Measurements from ENCODE around the gene RAB6B. TPM values are rescaled to one million over a fixed set of nuclear protein-coding genes. Genes with fewer than 3 reads are reported as not detected.

Gene RAB6B
- total and polyA plus RNA-seq, 2 experiments from 2014 or later, result 2.6 to 9.1 TPM

DNA sequence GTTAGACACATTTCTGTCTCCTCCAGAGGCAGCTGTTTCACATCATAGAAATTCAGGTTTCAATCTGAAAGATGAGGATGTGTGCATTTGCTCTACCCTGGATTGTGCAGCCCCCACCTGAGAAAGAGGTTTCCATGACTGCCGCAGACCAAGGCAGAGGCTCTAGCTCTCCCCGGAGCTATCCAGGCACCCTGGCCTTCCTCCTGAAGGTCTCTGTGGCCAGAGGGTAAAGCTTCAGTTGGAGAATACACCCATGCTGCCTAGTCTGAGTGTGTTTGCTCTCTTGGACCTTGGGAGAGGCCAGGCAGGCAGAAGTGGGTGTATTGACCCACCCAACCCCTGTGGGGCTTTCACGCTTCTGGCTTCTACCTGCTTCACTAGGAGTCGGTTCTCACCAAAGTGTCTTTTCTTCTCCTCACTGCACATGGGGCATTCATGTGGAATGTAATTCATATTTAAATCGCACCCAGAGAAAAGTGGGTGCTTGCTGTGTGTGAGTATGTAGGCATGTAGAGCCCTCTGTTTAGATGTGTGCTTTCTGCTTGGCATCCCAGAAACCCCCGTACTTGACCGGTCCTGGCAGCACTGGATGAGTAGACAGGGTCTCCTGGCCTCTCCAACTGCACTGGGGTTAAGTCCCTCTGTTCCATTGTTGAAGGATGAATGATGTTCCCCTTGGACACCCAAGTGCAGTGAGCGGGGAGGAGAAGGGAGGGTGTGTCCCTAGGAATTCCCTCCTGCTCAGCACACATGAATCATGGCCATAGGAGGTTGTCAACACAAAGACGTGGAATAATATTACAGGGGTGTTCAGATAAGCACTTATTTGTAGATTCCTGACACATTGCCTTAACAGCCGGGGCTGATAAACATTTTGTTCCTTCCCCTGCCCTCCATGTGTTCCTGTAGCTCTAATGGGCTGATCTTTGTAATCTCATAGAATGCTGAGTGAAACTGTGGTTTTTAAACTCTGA is 20.3 kb upstream of the RAB6B start:
- Histone ChIP-seq H3K27me3 (no peaks in the 10 kb centered on the region), H3K9me2 (replicated peaks; ENCODE audit: insufficient read depth) (no peaks in the 10 kb centered on the region), H3K4me3 (no peak overlapping the region), H3K36me3 (replicated peaks; ENCODE audit: insufficient read depth, low read depth) (no peaks in the 10 kb centered on the region), H2AFZ (no peak overlapping the region), H4K20me1 (ENCODE audit: insufficient read depth, poor library complexity, severe bottlenecking) (no peaks in the 10 kb centered on the region), H3K9me3 (ENCODE audit: low read depth) (no peaks in the 10 kb centered on the region), H3K4me2 (no peak overlapping the region), H3K27ac (no peak overlapping the region), H3K79me2 (no peaks in the 10 kb centered on the region), H3K4me1 (ENCODE audit: insufficient read depth) (no peaks in the 10 kb centered on the region)
- WGBS (ENCODE audit: low lambda C conversion rate, missing lambda C conversion rate), result 71% methylated on average over 10 of the region's 10 CpGs
- TF ChIP-seq EZH2 (IDR thresholded peaks at IDR 0.05; ENCODE audit: borderline replicate concordance) (no peak), EZH2phosphoT487 (IDR thresholded peaks at IDR 0.05; ENCODE audit: low read depth, severe bottlenecking, unreplicated experiment) (no peak)
- TF ChIP-seq, protein P1, sequence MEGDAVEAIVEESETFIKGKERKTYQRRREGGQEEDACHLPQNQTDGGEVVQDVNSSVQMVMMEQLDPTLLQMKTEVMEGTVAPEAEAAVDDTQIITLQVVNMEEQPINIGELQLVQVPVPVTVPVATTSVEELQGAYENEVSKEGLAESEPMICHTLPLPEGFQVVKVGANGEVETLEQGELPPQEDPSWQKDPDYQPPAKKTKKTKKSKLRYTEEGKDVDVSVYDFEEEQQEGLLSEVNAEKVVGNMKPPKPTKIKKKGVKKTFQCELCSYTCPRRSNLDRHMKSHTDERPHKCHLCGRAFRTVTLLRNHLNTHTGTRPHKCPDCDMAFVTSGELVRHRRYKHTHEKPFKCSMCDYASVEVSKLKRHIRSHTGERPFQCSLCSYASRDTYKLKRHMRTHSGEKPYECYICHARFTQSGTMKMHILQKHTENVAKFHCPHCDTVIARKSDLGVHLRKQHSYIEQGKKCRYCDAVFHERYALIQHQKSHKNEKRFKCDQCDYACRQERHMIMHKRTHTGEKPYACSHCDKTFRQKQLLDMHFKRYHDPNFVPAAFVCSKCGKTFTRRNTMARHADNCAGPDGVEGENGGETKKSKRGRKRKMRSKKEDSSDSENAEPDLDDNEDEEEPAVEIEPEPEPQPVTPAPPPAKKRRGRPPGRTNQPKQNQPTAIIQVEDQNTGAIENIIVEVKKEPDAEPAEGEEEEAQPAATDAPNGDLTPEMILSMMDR (IDR thresholded peaks at IDR 0.05; ENCODE audit: poor library complexity), result no peak
- DNase-seq (ENCODE audit: low spot score), result peak; percentile 43

DNA sequence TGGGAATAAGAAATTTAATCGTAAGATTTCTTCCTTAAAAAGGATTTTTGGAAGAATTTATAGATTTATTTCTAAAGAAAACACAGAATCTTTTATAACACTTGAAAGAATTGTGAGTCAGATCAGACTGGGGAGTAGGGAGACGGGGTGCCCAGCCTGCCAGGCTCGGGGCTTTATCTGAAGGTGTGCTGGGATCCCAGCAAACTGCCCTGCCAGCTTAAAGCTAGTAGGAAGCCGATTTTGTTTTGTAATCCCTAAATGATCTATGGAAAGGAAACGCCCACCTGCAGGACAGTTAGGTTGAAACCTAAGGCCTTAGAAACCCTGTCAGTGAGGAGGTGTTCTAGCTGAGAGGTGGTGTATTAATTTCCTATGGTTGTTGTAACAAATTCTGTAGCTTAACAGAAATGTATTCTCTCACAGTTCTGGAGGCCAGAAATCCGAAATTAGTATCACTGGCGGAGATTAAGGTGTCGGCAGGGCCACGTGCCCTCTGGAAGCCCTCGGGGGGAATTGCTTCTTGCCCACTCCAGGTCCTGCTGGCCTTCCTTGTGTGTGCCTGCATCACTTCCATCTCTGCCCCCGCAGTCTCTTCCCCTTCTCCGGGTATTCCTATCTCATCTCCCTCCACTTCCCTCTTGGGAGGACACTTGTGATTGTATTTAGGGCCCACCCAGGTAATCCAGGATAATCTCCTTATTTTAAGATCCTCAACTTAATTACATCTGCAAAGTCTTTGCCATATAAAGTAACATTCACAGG is 19.3 kb upstream of the RAB6B start:
- no peak for DNase-seq (ENCODE audit: low spot score)
- Histone ChIP-seq H3K36me3 (replicated peaks; ENCODE audit: insufficient read depth, low read depth) (no peaks in the 10 kb centered on the region), H3K79me2 (no peaks in the 10 kb centered on the region), H2AFZ (no peak overlapping the region), H3K27me3 (no peaks in the 10 kb centered on the region), H4K20me1 (ENCODE audit: insufficient read depth, poor library complexity, severe bottlenecking) (no peaks in the 10 kb centered on the region), H3K4me3 (no peak overlapping the region), H3K4me1 (ENCODE audit: insufficient read depth) (no peaks in the 10 kb centered on the region), H3K4me2 (no peak overlapping the region), H3K9me2 (replicated peaks; ENCODE audit: insufficient read depth) (no peaks in the 10 kb centered on the region), H3K9me3 (ENCODE audit: low read depth) (no peaks in the 10 kb centered on the region), H3K27ac (no peak overlapping the region)
- TF ChIP-seq, protein P1 (IDR thresholded peaks at IDR 0.05; ENCODE audit: poor library complexity), result no peak
- TF ChIP-seq EZH2phosphoT487 (IDR thresholded peaks at IDR 0.05; ENCODE audit: low read depth, severe bottlenecking, unreplicated experiment) (no peak), EZH2 (IDR thresholded peaks at IDR 0.05; ENCODE audit: borderline replicate concordance) (no peak)
- 86% methylated on average over 12 of the region's 12 CpGs for WGBS (ENCODE audit: low lambda C conversion rate, missing lambda C conversion rate)

DNA sequence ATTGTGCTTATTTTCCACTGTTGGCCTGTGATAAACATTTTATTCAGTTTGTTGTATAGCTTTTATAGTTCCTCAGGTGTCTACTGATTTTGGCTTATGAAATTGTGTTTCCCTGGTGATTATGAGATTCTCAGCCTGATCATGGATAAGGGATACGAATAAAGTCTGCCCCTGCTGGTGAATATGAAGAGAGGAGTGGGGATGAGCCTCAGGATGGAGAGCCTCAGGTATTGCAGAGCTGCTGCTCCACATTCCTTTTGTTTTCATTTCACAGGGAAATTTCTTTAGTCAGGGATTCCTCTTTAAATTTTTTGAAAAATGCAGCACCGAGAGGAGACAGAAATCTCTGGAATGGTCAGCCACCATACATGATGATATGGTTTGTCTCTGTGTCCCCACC is 14.7 kb upstream of the RAB6B start:
- no peaks in the 10 kb centered on the region for H3K27me3 ChIP-seq
- no peak overlapping the region for H2AFZ ChIP-seq
- no peak overlapping the region for H3K4me3 ChIP-seq
- no peaks in the 10 kb centered on the region for H3K4me1 ChIP-seq (ENCODE audit: insufficient read depth)
- H3K4me2 ChIP-seq, result no peak overlapping the region
- no peaks in the 10 kb centered on the region for H4K20me1 ChIP-seq (ENCODE audit: insufficient read depth, poor library complexity, severe bottlenecking)
- H3K79me2 ChIP-seq, result no peaks in the 10 kb centered on the region
- no peak for DNase-seq (ENCODE audit: low spot score)
- no peaks in the 10 kb centered on the region for H3K9me2 ChIP-seq (replicated peaks; ENCODE audit: insufficient read depth)
- no peaks in the 10 kb centered on the region for H3K36me3 ChIP-seq (replicated peaks; ENCODE audit: insufficient read depth, low read depth)
- WGBS (ENCODE audit: low lambda C conversion rate, missing lambda C conversion rate), result 58% methylated on average over 2 of the region's 2 CpGs
- TF ChIP-seq, protein P1 (IDR thresholded peaks at IDR 0.05; ENCODE audit: poor library complexity), result no peak
- no peak for TF ChIP-seq EZH2phosphoT487 (IDR thresholded peaks at IDR 0.05; ENCODE audit: low read depth, severe bottlenecking, unreplicated experiment)
- TF ChIP-seq EZH2 (IDR thresholded peaks at IDR 0.05; ENCODE audit: borderline replicate concordance), result no peak
- no peak overlapping the region for H3K27ac ChIP-seq
- no peaks in the 10 kb centered on the region for H3K9me3 ChIP-seq (ENCODE audit: low read depth)
